ENCODE measurements around the gene IFT81. TPM values are rescaled to one million over a fixed set of nuclear protein-coding genes. Genes with fewer than 3 reads are reported as not detected.
"Not testable (repeated sequence)": the region's sequence is repeated elsewhere in the genome, so short reads cannot be mapped to it uniquely, and the experiment has no call there.

Gene IFT81
- total RNA-seq, 2 donors from 2014 or later: 15.0 to 19.2 TPM

DNA sequence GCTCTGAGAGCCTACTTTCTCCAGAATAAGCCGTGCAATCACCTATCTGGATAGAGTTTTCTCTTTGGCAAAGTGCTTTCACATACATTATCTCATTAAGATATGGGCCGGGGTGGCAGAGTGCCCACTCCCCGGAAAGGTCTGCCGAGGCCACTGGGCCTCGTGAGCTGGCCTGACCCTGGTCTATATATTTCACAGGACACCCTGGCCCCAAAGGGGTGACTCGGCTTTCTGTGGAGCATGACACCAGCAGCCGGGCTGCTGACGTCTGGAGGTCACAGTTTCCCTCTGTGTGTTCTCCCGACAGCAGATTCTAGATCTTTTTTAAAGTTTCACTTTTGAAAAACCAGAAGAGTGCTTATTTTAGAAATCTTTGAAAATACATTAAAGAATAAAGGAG lies 129.0 kb downstream of the IFT81 start:
- DNase-seq (ENCODE audit: low spot score): peak; percentile 87
- intact Hi-C loops (cut with DNase I): no loop called here

DNA sequence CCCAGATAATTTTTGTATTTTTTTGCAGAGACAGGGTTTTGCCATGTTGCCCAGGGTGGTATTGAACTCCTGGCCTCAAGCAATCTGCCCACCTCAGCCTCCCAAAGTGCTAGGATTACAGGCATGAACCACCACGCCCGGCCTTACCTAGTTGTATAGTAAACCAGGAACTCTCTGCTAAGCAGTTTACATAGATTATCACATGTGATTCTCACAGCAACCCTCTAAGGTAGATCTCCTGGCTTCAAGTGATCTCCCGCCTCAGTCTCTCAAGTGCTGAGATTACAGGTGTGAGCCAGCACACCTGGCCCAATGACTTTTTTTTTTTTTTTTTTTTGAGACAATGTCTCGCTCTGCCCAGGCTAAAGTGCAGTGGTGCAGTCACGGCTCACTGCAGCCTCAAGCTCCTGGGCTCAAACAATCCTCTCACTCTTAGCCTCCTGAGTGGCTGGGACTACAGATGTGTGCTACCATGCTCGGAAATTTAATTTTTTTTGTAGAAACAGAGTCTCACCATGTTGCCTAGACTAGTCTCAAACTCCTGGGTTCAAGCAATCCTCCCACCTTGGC lies 130.9 kb downstream of the IFT81 start:
- intact Hi-C loops (cut with DNase I): no loop called here
- no peak for DNase-seq (ENCODE audit: low spot score)

DNA sequence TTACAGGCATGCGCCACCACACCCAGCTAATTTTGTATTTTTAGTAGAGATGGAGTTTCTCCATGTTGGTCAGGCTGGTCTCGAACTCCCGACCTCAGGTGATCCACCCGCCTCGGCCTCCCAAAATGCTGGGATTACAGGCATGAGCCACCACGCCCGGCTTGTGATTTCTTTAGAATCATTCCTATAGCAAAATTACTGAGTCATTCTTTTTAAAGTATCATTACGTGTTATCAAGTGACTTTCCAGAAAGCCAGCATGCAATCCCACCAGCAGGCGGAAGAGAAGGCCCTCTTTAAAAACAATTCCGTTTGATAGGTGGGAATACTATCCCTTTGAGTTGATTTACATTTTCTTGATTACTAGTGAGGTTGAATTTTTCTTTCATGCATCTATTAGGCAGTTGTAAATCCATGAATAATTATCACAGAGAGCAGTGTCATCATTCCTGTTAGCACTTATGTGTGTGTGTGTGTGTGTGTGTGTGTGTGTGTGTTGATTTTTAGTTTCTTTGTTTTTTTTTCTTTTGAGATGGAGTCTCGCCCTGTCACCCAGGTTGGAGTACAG lies 131.8 kb downstream of the IFT81 start:
- DNase-seq (ENCODE audit: low spot score); intact Hi-C loops (cut with DNase I): not testable (repeated sequence)

DNA sequence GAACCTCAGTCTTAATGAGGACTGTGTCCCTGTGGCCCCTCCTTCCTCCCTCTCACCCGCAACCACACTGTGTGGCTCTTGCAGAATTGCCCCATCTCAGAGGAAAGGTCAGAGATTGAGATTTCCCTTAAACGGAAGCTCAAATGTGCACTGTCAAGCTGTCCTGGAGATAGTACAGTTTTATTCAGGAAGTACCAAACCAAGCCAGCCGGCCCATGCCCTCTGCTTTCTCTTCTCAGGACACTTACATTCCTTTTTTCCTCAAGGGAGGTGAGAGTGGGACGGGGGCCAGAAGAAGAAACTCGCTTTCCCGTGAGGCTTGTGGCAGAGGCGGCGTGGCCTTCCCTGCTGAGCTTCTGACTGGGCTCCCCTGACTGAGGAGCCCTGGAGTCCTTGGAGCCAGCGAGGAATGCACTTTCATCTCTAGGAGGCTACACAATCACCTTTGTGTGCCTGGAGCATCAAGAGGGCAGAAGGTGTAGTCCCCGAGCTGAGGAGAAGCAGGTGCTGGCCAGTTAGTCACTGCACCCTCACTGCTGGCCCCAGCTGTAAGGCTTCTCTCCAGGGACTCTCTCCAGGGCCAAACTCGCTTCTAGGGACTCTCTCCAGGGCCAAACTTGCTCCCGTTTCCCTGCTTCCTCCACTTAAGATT lies 132.7 kb downstream of the IFT81 start:
- DNase-seq (ENCODE audit: low spot score): no peak

DNA sequence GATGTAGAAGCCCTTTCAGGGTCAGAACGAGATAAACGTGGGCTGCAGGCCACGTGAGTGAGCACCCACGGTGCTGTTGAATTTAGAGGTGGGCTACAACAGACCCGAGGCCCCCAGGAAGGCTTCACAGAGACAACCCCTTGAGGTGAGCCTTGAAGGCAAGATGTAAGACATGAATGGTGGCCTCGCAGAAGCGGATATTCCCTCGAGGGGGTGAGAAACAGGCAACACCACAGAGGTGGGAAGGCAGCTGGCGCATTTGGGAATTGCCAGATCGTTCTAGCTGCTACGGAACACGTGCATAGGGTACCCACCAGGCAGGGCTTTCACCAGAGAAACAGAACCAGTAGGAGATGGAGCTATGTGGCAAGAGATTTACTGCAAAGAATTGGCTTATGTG lies 134.3 kb downstream of the IFT81 start:
- no peak for DNase-seq (ENCODE audit: low spot score)
- intact Hi-C loops (cut with DNase I): no loop called here

More for the DNA sequence above, 132.7 kb downstream of the IFT81 start:
- intact Hi-C loops (cut with DNase I): no loop called here

DNA sequence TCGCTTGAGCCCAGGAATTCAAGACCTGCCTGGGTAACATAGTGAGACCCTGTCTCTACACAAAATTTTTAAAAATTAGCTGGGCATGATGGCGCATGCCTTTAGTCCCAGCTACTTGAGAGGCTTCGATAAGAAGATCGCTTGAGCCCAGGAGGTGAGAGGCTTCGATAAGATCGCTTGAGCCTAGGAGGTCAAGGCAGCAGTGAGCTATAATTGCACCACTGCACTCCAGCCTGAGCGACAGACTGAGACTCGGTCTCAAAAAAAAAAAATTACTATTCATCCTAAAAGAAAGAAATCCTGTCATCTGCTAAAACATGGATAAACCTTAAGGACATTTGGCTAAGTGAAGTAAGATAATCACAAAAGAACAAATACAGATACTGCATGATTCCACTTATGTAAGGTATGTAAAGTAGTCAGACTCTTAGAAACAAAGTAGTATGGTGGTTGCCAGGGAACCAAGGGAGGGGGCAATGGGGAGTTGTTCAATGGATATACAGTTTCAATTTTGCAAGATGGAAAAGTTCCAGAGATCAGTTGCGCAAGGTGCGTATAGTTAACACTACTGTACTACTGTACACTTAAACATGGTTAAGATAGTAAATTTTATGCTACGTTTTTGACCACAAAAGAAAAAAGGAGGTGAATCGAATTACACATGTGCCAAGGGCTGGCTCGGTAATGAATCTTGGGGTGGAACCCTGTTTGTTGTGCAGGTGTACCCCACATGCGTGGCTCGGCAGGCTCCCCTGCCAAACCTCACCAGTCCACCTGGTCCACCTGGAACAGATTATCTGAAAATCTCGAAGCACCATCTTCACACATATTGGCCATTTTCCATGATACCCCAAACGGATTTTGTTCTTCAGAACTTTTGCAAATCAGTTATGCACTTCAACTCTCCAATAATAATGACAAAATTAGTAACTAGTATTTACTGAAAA lies 138.6 kb downstream of the IFT81 start:
- intact Hi-C loops (cut with DNase I): no loop called here
- no peak for DNase-seq (ENCODE audit: low spot score)

DNA sequence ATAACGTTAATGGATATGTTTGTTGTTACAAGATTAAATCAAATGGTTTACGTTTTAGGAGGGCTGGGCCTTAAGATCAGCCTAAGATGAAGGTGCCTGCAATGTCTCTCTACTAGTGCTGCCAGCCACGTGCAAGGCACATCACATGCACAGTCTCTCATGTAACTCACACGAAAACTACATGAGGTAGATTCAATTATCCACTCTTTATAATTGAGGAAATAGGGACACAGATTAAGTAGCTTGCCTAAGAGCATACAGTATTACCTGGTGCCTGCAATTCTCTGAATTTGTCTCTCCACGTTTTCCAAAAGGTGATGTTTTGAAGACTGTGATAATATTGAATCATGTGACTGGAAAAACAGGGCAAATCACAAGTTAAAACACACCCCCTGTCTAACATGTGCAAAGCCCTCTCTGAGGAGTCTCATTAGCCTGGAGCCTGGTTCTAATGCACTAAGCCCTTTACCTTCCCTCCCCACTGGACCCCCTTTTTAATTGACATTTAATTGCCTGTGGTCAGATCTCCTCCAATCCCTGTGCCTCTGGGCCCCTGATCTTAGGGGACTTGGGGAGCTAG lies 142.3 kb downstream of the IFT81 start:
- intact Hi-C loops (cut with DNase I): no loop called here
- no peak for DNase-seq (ENCODE audit: low spot score)

DNA sequence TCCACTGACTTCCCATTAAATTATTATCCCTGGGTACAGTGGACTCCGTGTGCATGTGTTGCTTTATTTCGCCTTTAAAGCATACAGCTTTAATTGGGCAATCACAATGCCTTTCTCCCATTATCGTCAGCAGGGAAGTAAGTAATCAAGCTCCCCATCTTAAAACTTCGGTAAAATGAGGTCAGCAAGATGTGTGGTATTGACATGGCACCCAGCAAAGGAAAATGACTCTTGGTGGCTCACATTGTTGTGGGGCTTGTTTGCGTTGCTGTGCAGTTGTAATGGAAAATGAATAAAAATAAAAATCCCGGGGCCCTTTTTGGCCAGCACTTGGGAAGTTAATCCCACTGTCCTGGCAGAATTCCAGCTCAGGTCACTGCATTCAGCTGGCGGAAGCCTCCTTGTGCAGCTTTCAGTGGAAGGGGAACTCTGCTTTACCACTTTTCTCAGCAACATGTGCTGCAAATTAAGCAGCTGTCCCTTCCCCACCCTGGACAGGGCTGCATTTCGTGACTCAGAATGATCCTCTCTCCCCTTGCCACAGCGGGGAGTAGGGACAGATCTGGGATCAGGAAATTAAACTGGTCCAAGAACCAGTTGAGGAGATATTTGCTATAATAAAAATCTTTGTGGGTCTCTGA lies 142.9 kb downstream of the IFT81 start:
- intact Hi-C loops (cut with DNase I): no loop called here
- no peak for DNase-seq (ENCODE audit: low spot score)

Other genes with a start within 250 kb of the IFT81 start
- 10 to 100 TPM; 34.9 to 36.4 TPM for gene GLTP, start 243.8 kb upstream of the IFT81 start, total RNA-seq
- 10 to 100 TPM in 1 of 2 donors, 1 to 10 TPM in 1; 9.3 to 13.8 TPM for gene TCHP, start 224.1 kb upstream of the IFT81 start, total RNA-seq
- 10 to 100 TPM; 44.9 to 48.0 TPM for gene GIT2, start 128.0 kb upstream of the IFT81 start, total RNA-seq
- 10 to 100 TPM; 54.0 to 55.2 TPM for gene ANKRD13A, start 124.9 kb upstream of the IFT81 start, total RNA-seq
- gene C12orf76, start 75.8 kb upstream of the IFT81 start, total RNA-seq: 1 to 10 TPM; 6.7 to 9.2 TPM
- gene ATP2A2, start 156.9 kb downstream of the IFT81 start, total RNA-seq: 100 to 1,000 TPM; 222 to 263 TPM